Spinal cord (tissue), 10 donors: ENCODE data around the gene TRIM47. TPM values are rescaled to one million over a fixed set of nuclear protein-coding genes. Genes with fewer than 3 reads are reported as not detected.

Experiments used
- DNase-seq, 6 donors: peaks; one replicate each; pipeline versions ENCODE4 v3.0.0 to v3.0.0-alpha.2; 2013 to 2015; ENCODE audit warnings: low spot score in 6 of 6, low read depth in 4 of 6
- H3K27ac ChIP-seq: one replicate; pipeline ENCODE4 v1.5.1; 2013; ENCODE audit warnings: low read depth, low read length, control low read depth
- H3K27me3 ChIP-seq: one replicate; pipeline ENCODE4 v1.6.1; 2013; ENCODE audit warnings: low read length; ENCODE audit not compliant: control insufficient read depth, insufficient read depth
- H3K36me3 ChIP-seq: one replicate; pipeline ENCODE4 v1.6.1; 2013; ENCODE audit warnings: low read length; ENCODE audit not compliant: control insufficient read depth, insufficient read depth
- H3K4me1 ChIP-seq: one replicate; pipeline ENCODE4 v1.6.1; 2013; ENCODE audit warnings: low read length; ENCODE audit not compliant: control insufficient read depth, insufficient read depth
- H3K4me3 ChIP-seq: one replicate; pipeline ENCODE4 v1.5.1; 2013; ENCODE audit warnings: low read depth, low read length, control low read depth
- H3K9me3 ChIP-seq: one replicate; pipeline ENCODE4 v1.6.1; 2013; ENCODE audit warnings: low read length; ENCODE audit not compliant: control insufficient read depth, insufficient read depth
- WGBS: methylation state at CpG from one replicate; pipeline ENCODE4 v1.1.5; 2013; ENCODE audit warnings: missing lambda C conversion rate; ENCODE audit not compliant: insufficient coverage; 5-methylcytosine and 5-hydroxymethylcytosine counted together
- polyA plus RNA-seq, 2 donors: library from polyadenylated mRNA; unstranded; fragments of 120-200 nt; gene quantifications; one replicate each; pipeline ENCODE4 v1.2.1, GENCODE V29; 2013; ENCODE audit not compliant: insufficient read length in 2 of 2
- total RNA-seq, 2 donors: library from RNA; depleted of rRNA in 1 of 2; stranded (reverse); fragments of 120-200 nt in 1 of 2; fragments of >200 nt in 1 of 2; gene quantifications; one replicate each; pipeline versions ENCODE4 v1.2.3 to v1.2.4, GENCODE V29; 2013 to 2014
- donor health status: healthy.

Gene TRIM47
- total and polyA plus RNA-seq, 4 donors, result 31.3 to 53.6 (median 45.0) TPM

GRCh38 chr17:75849724-75850123 is 28.7 kb downstream of the TRIM47 start:
- Histone ChIP-seq H3K4me1 (peaks cover 88% of the 10 kb centered on the region), H3K27me3 (no peaks in the 10 kb centered on the region), H3K9me3 (no peaks in the 10 kb centered on the region), H3K27ac (peak overlapping the region; percentile 87), H3K4me3 (no peak overlapping the region), H3K36me3 (peaks cover 76% of the 10 kb centered on the region)
- no peak for DNase-seq
- WGBS, result 50% methylated on average over 9 of the region's 9 CpGs

GRCh38 chr17:75849279-75849646 is 29.1 kb downstream of the TRIM47 start:
- H3K9me3 ChIP-seq, result no peaks in the 10 kb centered on the region
- H3K4me3 ChIP-seq, result no peak overlapping the region
- WGBS, result 46% methylated on average over 11 of the region's 11 CpGs
- no peaks in the 10 kb centered on the region for H3K27me3 ChIP-seq
- H3K4me1 ChIP-seq, result peaks cover 91% of the 10 kb centered on the region
- DNase-seq, result no peak
- peaks cover 77% of the 10 kb centered on the region for H3K36me3 ChIP-seq
- H3K27ac ChIP-seq, result peak overlapping the region; percentile 87

GRCh38 chr17:75848523-75849278 is 29.7 kb downstream of the TRIM47 start:
- 27% methylated on average over 15 of the region's 16 CpGs for WGBS
- H3K27me3 ChIP-seq, result no peaks in the 10 kb centered on the region
- H3K27ac ChIP-seq, result peak overlapping the region; percentile 87
- H3K4me3 ChIP-seq, result no peak overlapping the region
- peaks cover 86% of the 10 kb centered on the region for H3K4me1 ChIP-seq
- no peaks in the 10 kb centered on the region for H3K9me3 ChIP-seq
- peaks cover 81% of the 10 kb centered on the region for H3K36me3 ChIP-seq
- DNase-seq, result peak in 5 of 6 donors; percentile 74 to 93 (median 78)

GRCh38 chr17:75847614-75848522 is 30.5 kb downstream of the TRIM47 start:
- DNase-seq, result no peak
- H3K27ac ChIP-seq, result peak overlapping the region; percentile 87
- no peak overlapping the region for H3K4me3 ChIP-seq
- no peaks in the 10 kb centered on the region for H3K27me3 ChIP-seq
- peaks cover 88% of the 10 kb centered on the region for H3K36me3 ChIP-seq
- 85% methylated on average over 15 of the region's 25 CpGs for WGBS
- no peaks in the 10 kb centered on the region for H3K9me3 ChIP-seq
- H3K4me1 ChIP-seq, result peaks cover 80% of the 10 kb centered on the region

- H3K9me3 ChIP-seq, result no peaks in the 10 kb centered on the region
- DNase-seq, result no peak
- H3K36me3 ChIP-seq, result peaks cover 88% of the 10 kb centered on the region
- peaks cover 77% of the 10 kb centered on the region for H3K4me1 ChIP-seq
- H3K4me3 ChIP-seq, result no peak overlapping the region
- no peaks in the 10 kb centered on the region for H3K27me3 ChIP-seq
- WGBS, result 90% methylated on average over 34 of the region's 34 CpGs
- H3K27ac ChIP-seq, result no peak overlapping the region
Measured at GRCh38 chr17:75846692-75847613, 31.4 kb downstream of the TRIM47 start.

- H3K9me3 ChIP-seq, result no peaks in the 10 kb centered on the region
- H3K4me1 ChIP-seq, result peaks cover 69% of the 10 kb centered on the region
- DNase-seq, result no peak
- no peak overlapping the region for H3K27ac ChIP-seq
- peaks cover 79% of the 10 kb centered on the region for H3K36me3 ChIP-seq
- no peaks in the 10 kb centered on the region for H3K27me3 ChIP-seq
- H3K4me3 ChIP-seq, result no peak overlapping the region
- 87% methylated on average over 13 of the region's 22 CpGs for WGBS
Measured at GRCh38 chr17:75845933-75846691, 32.3 kb downstream of the TRIM47 start.

GRCh38 chr17:75845058-75845711 is 33.2 kb downstream of the TRIM47 start:
- Histone ChIP-seq H3K9me3 (no peaks in the 10 kb centered on the region), H3K27me3 (no peaks in the 10 kb centered on the region), H3K4me1 (peaks cover 59% of the 10 kb centered on the region), H3K27ac (peak overlapping the region; percentile 8), H3K36me3 (peaks cover 75% of the 10 kb centered on the region), H3K4me3 (no peak overlapping the region)
- WGBS, result 40% methylated on average over 17 of the region's 21 CpGs
- DNase-seq, result peak in 2 of 6 donors; percentile 40 to 74

- peaks cover 54% of the 10 kb centered on the region for H3K4me1 ChIP-seq
- 60% methylated on average over 14 of the region's 14 CpGs for WGBS
- no peaks in the 10 kb centered on the region for H3K9me3 ChIP-seq
- peak overlapping the region; percentile 8 for H3K27ac ChIP-seq
- H3K36me3 ChIP-seq, result peaks cover 75% of the 10 kb centered on the region
- DNase-seq, result no peak
- no peak overlapping the region for H3K4me3 ChIP-seq
- no peaks in the 10 kb centered on the region for H3K27me3 ChIP-seq
Measured at GRCh38 chr17:75844530-75845057, 33.8 kb downstream of the TRIM47 start.
